Measurements from ENCODE around the gene RPP25.
A peak's percentile ranks its signal among the peaks of the same experiment; 100 is the strongest.
"Not testable (repeated sequence)": the region's sequence is repeated elsewhere in the genome, so short reads cannot be mapped to it uniquely, and the experiment has no call there.

RPP25 gene

GRCh38 chr15:74962671-74963070, 6.1 kb upstream of the RPP25 start:
- DNase-seq (ENCODE audit: low spot score): no peak

- no peak for DNase-seq (ENCODE audit: low spot score)
Observed at GRCh38 chr15:74962219-74962618, 5.6 kb upstream of the RPP25 start.

DNA sequence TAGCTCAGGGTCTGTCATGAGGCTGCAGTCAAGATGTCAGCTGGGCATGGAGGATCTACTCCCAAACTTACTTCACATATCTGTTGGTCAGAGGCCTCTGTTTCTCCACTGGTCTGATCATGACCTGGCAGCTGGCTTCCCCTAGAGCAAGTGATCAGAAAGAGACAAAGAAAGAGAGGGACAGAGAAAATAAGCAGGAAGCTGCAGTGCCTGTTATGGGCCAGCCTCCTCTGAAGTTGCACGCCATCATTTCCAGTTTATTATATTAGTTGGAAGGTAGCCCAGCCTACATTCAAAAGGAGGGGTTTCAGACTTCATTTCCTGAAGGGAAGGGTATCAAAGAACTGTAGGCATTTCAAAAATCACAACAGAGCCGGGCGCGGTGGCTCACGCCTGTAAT, 5.0 kb upstream of the RPP25 start:
- no peak for DNase-seq (ENCODE audit: low spot score)

DNA sequence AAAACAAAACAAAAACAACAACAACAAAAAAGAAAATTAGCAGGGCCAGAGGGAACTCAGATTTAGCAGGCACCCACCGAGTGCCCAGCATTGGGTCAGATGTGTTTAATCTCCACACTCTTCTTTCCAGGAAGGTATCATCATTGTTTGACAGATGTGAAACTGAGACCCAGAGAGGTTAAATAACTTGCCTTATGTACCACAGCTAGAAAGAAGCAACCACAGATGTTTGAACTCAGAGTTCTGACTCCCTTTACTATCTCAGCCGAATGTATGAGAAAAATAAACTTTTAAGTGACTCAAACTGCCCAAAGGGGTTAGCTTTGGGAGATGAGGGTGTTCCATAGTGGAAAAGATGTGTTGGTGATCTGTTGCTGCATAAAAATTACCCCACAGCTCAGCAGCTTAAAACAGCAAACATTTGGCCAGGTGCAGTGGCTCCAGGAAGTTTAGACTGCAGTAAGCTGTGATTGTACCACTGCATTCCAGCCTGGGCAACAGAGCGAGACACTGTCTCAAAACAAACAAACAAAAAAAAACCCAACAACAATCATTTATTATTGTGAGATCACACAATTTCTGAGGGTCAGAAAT, 4.5 kb upstream of the RPP25 start:
- DNase-seq (ENCODE audit: low spot score): no peak

GRCh38 chr15:74960286-74960685, 3.7 kb upstream of the RPP25 start:
- DNase-seq (ENCODE audit: low spot score): no peak

DNA sequence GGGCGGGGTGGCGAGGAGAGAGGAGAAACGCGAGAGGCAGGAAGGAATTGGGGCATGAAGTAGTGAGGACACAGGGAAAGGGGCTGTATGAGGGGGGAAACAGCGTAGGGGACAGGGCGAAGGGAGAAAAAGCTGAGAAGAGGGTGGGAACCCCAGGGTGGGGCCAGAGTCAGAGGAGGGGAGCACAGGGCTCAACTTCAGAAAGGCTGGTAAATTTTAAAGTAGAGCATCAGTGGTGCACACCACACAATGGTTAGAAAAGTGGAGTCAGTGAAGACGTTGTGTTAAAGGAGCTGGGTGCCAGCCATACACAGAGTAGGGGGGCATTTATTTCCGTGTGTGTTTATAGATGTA, 3.0 kb upstream of the RPP25 start:
- no peak for DNase-seq (ENCODE audit: low spot score)

GRCh38 chr15:74958908-74959585, 2.5 kb upstream of the RPP25 start:
- no peak for DNase-seq (ENCODE audit: low spot score)

DNA sequence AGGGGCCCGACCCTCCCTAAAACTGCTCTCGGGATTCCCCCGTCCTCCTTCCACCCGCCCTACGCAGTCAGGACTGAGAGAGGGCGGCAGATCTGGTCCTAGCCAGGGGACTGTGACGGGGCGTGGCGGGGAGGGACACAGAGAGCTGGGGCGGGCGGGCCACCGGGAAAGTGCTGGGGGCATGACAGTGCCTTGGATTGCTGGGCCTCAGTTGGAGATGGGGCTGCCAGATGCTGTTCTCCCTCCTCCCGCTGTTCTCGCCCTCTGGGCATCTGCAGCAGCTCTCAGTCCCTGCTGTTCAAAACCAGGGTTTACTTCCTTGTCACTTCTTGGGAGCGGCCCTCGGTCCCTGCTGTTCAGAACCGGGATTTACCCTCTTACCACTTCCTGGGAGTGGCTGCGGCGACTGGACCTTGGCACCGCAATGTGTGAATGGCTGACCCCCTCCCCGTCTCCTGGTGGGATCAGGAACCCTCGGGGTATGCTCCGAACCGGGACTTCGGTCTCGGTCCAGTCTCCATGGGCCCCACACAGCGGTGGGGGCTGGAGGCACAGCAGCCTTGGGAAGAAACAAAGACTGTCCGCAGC, 1.8 kb upstream of the RPP25 start:
- no peak for DNase-seq (ENCODE audit: low spot score)

DNA sequence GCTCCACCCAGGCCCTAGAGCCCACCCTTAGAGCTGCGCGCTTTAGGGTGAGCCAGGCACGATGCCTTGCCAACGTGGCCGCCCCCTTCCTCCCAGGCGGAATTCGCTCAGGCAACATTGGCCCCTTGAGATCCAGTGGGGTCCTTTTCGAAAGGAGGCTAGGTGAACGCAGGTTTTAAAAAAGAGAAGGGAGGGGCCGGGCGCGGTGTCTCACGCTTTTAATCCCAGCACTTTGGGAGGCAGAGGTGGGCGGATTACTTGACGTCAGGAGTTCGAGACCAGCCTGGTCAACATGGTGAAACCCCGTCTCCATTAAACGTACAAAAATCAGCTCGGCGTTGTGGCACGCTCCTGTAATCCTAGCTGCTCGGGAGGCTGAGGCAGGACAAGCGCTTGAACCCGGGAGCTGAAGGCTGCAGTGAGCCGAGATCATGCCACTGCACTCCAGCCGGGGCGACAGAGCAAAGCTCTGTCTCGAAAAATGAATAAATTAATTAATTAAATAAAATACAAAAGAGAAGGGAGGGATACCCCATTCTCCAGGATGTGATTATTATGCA, 984 bp upstream of the RPP25 start:
- DNase-seq (ENCODE audit: low spot score): no peak

DNA sequence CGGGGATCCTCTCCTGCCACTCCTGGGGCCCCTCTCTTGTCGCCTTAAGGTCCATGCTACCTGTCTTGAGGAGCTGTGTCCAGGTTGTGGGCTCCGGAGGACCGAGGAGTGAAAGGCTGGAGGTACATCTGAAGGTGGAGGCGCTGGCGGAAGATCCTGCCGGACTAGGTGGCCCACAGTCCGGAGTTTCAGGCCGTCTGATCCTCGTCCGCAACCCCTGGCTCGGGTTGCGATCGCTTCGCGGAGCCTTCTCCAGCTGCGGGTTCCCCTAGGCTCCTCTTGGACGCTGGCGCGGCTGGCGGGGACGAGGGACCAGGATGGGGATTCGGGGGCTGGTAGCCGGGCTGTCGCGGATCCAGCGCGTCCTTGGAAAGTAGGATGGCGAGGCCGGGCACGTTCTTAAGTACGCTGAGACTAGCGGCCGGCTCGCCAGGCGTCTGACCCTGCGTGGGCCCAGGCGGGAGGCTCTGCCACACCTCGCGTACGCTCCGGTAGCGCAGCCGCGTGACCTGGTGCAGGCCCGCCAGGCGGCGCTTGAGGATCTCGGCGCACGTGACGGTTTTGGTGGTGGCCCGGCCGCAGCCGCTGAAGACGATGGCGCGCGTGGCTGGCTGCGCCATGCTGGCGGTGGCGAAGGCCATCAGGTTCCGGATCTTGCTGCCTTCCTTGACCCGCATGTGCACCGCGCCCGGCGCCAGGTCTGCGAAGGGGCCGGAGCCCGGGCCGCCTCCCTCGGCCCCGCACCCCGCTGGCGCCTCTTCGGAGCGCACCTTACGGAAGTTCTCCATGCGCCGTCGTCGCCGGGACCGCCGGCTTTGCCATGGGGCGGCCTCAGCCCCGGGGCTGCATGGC, 550 bp downstream of the RPP25 start:
- no peak for DNase-seq (ENCODE audit: low spot score)

DNA sequence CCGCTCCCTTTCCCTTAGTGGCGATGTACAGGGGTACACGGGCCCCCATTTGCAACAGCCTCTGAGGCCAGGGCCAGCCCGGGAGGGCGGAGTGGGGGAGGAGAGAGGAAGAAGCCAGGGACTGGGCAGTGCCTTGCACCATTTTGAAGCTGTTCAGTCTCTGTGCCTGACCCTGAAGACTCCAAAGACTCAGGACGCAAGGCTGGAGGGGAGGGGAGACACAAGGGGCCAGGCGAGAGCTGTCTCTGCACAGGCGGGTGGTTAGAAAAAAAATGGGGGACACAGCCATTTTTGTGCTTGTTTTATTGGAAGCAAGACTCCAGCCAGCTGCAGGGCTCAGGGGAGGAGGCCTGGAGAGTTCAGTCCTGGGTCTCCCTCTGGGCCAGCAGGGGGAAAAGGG, 1.6 kb downstream of the RPP25 start:
- no peak for DNase-seq (ENCODE audit: low spot score)

GRCh38 chr15:74954515-74954914, 2.1 kb downstream of the RPP25 start:
- no peak for DNase-seq (ENCODE audit: low spot score)

DNA sequence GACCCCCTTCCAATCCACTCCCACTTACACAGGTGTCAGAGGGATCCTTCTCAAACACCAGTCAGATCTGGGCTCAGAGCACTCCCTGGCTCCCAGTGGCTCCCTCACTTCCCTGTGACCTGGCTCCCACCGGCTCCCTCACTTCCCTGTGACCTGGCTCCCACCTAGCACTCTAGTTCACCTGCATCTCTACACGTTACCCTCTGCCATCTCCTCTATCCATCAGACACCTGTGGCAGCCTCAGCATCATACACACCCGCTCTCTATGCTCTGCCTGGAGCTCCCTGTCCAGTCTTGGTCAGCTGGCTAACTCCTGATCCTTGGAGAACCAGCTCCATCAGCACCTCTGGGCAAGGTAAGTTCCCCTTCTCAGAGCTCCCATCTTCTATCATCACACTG, 5.6 kb downstream of the RPP25 start:
- DNase-seq (ENCODE audit: low spot score): no peak

DNA sequence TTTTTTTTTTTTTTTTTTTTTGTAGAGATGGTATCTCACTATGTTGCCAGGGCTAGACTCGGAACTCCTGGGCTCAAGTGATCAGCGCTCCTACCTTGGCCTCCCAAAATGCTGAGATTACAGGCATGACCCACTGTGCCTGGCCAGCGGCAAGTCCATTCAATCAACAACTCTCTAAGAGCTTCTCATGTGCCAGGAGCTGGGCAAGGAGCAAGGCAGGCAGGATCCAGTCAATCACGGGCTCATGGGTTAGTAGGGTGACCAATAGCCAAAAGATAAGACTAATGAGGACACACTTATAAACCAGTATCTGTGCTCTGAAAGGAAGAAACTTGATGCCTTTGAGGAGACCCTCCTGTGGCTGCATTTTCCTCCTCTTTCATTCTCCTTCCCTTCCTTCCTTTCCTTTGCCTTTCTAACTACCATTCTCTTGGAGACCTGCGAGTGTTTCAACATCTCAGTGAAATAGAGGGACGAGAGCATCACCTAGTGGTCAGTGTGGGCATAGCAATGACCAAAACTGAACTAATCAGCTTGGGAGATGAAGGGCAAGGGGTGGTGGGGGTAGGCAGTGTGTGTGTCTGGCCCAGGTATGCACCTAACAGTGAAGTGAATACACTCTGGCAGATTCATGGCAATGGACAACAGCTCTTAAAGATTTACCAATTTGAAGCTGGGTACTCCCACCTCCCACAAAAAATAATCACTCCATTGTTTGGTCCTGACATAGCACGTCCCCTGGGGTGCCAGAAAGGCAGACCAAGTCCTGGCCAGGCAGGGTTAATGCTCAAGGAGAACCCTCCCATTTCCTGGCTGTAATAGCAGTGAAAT, 6.3 kb downstream of the RPP25 start:
- no peak for DNase-seq (ENCODE audit: low spot score)

DNA sequence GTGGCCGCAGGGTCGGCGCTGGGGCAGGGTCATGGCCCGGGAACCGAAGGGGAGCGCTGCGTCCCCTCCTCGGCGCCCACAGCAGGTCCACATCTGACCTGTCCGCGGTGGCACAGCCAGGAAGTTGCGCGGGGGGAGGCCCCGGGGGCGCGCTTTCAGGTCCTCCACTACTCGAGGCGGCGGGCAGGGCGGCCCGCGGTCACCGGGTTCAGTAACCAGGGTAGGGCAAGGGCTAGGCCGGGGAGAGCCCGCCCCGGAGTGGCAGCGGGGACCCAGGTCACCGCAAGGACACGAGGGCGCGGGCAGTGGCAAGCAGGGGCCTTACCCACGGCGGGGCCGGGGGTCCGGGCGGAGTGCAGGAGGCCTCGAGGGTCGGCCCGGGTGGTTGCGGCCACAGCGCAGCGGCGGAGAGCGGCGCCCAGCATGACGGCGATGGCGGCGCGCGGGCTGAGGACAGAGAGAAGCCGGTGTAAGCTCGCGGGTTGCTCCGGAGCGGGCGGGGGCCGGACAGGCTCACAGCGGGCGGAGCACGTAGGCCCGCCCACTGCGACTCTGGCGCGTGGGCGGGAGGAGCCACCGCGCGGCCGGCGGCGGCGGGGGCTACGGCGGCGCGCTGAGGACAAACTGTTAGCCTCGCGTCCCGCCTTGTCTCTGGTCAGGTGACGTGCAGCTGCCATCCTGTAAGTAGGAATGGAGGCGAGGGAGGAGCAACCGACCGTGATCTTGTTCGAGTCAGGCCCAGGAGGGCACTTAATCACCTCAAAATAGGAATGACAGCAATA, 18.8 kb downstream of the RPP25 start, which contains the start of gene COX5A:
Gene COX5A (minus strand): TSS at position 484 of the 782 bp plus-strand sequence. CDS start 59 bp downstream, at position 425.
- DNase-seq (ENCODE audit: low spot score): peak; percentile 91

DNA sequence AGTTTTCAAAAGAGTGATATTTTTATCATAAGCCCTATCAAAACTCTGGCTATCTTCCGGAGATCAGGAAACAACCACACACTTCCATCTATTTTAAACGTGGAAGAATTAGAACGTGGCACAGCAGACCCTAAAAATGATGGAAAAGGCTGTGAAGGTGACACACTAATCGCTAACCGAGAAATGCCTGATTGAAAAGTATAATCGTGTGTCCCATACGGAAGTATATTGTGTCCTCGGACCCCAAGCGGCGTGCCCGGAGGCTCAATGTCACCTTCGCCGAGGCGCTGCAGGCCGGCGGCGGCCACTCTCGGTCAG, 19.3 kb downstream of the RPP25 start:
- no peak for DNase-seq (ENCODE audit: low spot score)

GRCh38 chr15:74935193-74935592, 21.4 kb downstream of the RPP25 start:
- not testable (repeated sequence) for DNase-seq (ENCODE audit: low spot score)

- DNase-seq (ENCODE audit: low spot score): no peak
Observed at GRCh38 chr15:74933573-74933972, 23.0 kb downstream of the RPP25 start.

GRCh38 chr15:74928771-74929198, 27.8 kb downstream of the RPP25 start:
- DNase-seq (ENCODE audit: low spot score): no peak

DNA sequence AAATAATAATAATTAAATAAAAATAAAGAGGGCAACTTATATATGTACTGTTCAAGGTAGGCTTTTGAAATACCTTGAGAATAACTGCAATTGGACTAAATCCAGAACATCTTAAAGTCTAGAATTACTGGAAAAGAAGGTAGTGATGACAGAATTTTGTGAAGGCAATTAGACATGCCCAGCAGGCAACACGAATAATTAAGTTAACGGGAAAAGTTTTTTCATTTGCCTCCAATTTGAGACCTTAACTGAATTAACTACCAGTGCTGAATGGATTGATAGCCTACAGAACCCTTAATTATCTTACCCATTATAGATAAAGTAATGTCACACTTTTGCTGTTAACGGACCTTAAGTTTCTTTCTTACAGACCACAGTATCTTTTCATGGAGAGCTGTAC, 32.0 kb downstream of the RPP25 start:
- no peak for DNase-seq (ENCODE audit: low spot score)

- DNase-seq (ENCODE audit: low spot score): no peak
Observed at GRCh38 chr15:74920456-74920855, 36.1 kb downstream of the RPP25 start.

Measured in kidney capillary endothelial cell (primary cell).